ENCODE results near the gene ZNF526. TPM values are rescaled to one million over a fixed set of nuclear protein-coding genes. Genes with fewer than 3 reads are reported as not detected.

Gene ZNF526
- total RNA-seq: 18.4 and 20.0 TPM in 2 replicates

DNA sequence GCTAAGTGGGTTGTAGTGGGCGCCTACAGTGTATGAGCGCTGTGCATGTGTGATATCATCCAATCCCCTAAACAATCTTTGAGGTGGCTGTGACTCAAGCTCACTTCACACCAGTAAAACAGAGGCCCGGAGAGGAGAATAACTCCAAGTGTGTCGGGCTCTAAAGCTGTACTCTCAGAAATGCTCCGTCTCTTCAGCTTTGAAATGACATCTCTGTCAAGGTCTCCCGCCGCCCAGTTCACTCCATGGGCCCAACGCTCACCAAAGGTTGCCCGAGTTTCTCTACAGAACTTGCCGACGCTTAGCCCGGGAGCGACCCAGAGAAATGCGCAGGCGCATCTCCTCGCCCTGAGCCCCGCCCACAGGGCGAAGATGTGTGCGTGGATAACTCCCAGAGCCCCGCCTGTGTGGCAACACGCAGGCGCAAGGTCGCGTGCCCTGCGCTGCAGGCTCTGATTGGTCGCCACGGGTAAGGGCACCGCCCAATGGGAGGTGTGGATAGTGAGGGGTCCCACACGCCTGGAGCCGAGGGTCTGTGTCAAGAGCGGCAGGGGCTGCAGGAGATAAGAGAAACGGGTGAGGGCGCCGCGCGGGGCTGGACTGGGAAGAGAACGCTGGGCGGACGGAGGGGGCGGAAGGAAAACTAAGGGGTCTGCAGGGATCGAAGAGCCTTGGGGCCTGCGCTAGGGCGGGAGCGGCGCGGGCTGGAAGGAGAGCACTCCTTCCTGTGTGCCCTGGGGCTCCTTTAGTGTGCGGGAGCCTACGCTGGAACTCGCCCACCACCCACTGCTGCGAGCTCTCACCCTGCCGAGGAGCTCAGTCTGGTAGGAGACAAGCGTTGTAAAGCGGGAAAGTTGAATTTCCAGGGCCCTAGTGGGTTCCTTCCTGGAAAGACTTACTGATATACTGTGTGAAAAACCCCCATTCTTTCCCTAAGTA is at the start of gene ZNF526:
ZNF526 (plus strand) TSS at position 501 of the 939 bp plus-strand sequence. CDS start 4,092 bp downstream, outside the sequence.
- intact Hi-C loops (cut with micrococcal nuclease): loop anchor here (1.0 kb wide), 3 partner anchors 22 to 105 kb away; partner anchors contain the start of genes GSK3A and MEGF8

GRCh38 chr19:42170715-42171114 is 49.4 kb upstream of the ZNF526 start:
- intact Hi-C loops (cut with micrococcal nuclease): no loop called here

DNA sequence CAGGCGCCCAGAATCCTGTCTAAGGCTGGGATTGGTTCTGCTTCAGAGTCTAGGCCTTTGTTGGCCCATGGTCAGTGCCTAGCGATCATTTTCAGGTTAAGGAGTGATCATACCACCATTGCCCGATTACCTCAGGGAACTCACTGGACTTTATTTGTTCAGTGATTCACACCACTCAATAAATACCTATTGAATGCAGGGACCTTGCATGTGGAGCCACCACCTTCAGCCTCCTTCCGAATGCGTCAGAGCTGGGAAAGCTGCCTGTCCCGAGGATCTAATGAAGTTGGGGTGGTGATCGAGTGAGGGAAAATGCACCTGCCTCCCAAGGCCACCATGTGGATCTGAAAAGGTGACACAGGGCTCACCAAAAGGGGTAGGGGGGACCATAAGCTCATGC is 47.9 kb upstream of the ZNF526 start:
- intact Hi-C loops (cut with micrococcal nuclease): no loop called here

GRCh38 chr19:42173695-42174094 is 46.4 kb upstream of the ZNF526 start:
- intact Hi-C loops (cut with micrococcal nuclease): no loop called here

DNA sequence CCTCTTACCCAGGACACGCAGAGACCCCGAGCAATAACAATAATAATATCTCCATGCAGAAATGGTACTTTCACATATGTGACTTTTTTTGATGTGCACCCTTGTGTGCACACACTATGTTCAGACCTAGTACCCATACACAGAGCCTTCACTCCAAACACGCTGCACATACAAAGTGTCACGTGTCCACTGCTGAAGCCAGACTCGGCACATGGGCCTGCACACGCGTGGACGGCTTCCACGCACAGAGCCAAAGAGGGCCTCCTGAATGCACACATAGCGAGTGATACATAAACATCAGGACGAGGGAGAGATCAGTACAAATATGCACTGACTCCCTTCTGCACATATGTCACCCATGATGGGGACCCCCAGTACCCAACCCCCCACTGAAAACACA is 45.9 kb upstream of the ZNF526 start:
- intact Hi-C loops (cut with micrococcal nuclease): no loop called here

- intact Hi-C loops (cut with micrococcal nuclease): loop anchor here (5.0 kb wide), 1 partner anchor 107 kb away; no protein-coding TSS in a partner anchor
Measured at GRCh38 chr19:42174958-42175734, 45.0 kb upstream of the ZNF526 start.

GRCh38 chr19:42175952-42176648 is 44.0 kb upstream of the ZNF526 start:
- intact Hi-C loops (cut with micrococcal nuclease): loop anchor here (2.0 to 5.0 kb wide), 3 partner anchors 41 to 106 kb away; partner anchors contain the start of genes DEDD2 and POU2F2

DNA sequence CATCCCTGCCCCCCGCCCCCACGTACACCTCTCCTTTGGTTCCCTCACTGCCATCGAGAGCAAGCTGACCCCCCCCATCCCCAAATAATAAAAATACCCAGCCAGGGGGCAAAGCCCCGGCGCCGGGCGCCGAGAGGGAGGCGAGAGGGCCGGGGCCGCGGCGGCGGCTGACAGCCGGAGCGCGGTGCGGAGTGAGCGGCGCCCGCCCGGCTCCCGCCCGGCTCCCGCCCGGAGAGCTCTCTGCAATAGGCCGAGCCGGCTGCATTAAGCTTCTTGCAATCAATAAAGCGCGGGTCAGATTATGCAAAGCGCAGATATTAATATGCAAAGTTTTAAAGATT is 43.5 kb upstream of the ZNF526 start:
- intact Hi-C loops (cut with micrococcal nuclease): loop anchor here (2.0 to 5.0 kb wide), 3 partner anchors 40 to 106 kb away; partner anchors contain the start of genes DEDD2 and POU2F2

GRCh38 chr19:42176990-42177685 is 43.0 kb upstream of the ZNF526 start:
- intact Hi-C loops (cut with micrococcal nuclease): loop anchor here (1.0 to 5.0 kb wide), 4 partner anchors 22 to 105 kb away; partner anchors contain the start of genes DEDD2 and POU2F2

- intact Hi-C loops (cut with micrococcal nuclease): loop anchor here (1.0 to 5.0 kb wide), 4 partner anchors 22 to 105 kb away; partner anchors contain the start of genes DEDD2 and POU2F2
Measured at GRCh38 chr19:42177686-42178019, 42.5 kb upstream of the ZNF526 start.

GRCh38 chr19:42178791-42179674 is 41.1 kb upstream of the ZNF526 start:
- intact Hi-C loops (cut with micrococcal nuclease): loop anchor here (5.0 kb wide), 1 partner anchor 103 kb away; no protein-coding TSS in a partner anchor

DNA sequence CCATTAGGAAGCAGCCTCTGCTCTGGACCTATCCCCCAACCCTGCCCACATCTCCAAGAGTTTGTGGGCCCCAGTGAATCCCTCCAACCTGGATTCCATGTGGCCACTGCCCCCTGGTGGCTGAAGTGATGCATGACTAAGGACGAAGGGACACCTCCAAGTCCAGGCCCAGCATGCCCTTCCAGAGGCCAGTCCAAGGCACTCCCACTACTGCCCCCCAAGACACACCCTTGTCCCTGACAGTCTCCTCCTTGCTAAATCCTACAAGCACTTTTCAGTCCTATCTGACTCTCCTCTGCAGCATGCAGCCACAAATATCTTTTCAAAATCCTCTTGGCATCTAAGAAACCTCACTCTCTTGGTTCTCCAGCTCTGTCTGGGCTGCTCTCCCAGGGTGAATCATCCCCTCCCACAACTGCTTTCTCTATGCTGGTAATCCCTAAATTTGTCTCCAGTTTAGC is 35.7 kb upstream of the ZNF526 start:
- intact Hi-C loops (cut with micrococcal nuclease): loop anchor here (1.0 to 2.0 kb wide), 4 partner anchors 14 to 76 kb away; partner anchors contain the start of gene DEDD2

- intact Hi-C loops (cut with micrococcal nuclease): loop anchor here (2.0 kb wide), 2 partner anchors 14 to 32 kb away; partner anchors contain the start of gene DEDD2
Measured at GRCh38 chr19:42185277-42185676, 34.8 kb upstream of the ZNF526 start.

GRCh38 chr19:42188665-42189064 is 31.4 kb upstream of the ZNF526 start:
- intact Hi-C loops (cut with micrococcal nuclease): no loop called here

GRCh38 chr19:42189133-42189532 is 31.0 kb upstream of the ZNF526 start:
- intact Hi-C loops (cut with micrococcal nuclease): no loop called here

GRCh38 chr19:42191330-42191729 is 28.8 kb upstream of the ZNF526 start:
- intact Hi-C loops (cut with micrococcal nuclease): no loop called here

DNA sequence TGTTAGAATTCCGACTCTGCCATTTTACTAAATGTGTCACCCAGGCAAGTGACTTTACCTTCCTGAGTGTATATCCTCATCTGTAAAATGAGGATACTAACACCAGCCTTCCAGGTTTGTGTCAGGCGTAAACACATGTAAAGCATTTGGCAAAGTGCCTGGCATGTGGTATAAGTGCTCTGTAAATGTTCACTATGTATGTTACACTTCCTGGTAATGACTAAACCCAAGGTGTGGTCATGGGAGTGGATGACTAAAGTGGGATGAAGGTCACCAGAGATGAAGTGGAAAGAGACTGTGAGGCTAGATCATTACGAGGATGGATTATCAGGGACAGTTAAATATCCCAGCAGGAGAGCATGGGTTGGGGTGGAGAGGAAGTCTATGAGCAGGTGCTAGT is 28.3 kb upstream of the ZNF526 start:
- intact Hi-C loops (cut with micrococcal nuclease): no loop called here

GRCh38 chr19:42193294-42193693 is 26.8 kb upstream of the ZNF526 start:
- intact Hi-C loops (cut with micrococcal nuclease): no loop called here

GRCh38 chr19:42193706-42194105 is 26.4 kb upstream of the ZNF526 start:
- intact Hi-C loops (cut with micrococcal nuclease): no loop called here

Data from T-helper 2 cell treated with Interferon-gamma antibody and Interleukin-4, amounts not matched to agents 100 ng/mL and 5 ng/mL, for 36 hours (primary cell).